HG02840 (cell line): Measurements from ENCODE around the gene ANGPTL7.
"Not testable (repeated sequence)": the region's sequence is repeated elsewhere in the genome, so short reads cannot be mapped to it uniquely, and the experiment has no call there.

Source experiments
- ATAC-seq: cut with Tn5 transposase; IDR thresholded peaks from one replicate; pipeline ENCODE4 v1.9.1; 2021; ENCODE audit warnings: mild to moderate bottlenecking, moderate library complexity, moderate number of reproducible peaks; ENCODE audit not compliant: unreplicated experiment, low FRiP score

Gene ANGPTL7

DNA sequence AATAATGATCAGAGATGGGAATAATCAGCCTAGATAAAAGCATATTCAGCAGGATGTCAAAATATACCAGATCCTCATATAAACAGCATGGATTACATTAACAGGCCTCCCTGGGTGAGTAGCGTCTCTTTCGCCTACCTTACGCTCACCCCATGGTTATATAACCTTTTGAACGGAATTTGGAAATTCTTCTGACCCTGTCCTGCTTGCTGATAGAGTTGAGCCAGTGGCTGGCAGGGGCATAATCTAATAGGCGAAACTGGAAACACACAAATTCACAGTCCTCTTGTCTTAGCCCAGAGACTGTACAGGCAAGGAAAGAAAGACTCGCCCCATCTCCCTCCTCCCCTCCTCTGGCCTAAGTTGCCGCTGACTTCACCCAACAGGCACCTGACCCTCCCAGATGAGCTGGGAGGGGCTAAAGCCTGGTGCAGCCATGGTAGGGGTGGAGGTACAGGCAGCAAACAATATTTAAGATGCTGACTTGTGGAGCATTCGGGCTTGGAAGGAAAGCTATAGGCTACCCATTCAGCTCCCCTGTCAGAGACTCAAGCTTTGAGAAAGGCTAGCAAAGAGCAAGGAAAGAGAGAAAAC lies at the start of gene ANGPTL7:
Gene ANGPTL7 (plus strand): TSS at position 498 of the 594 bp plus-strand sequence. CDS start 225 bp downstream, outside the sequence.
- no peak for ATAC-seq

GRCh38 chr1:11142618-11143391 lies 46.4 kb upstream of the ANGPTL7 start:
- no peak for ATAC-seq

GRCh38 chr1:11143401-11143800 lies 45.8 kb upstream of the ANGPTL7 start:
- ATAC-seq = no peak

GRCh38 chr1:11143907-11144306 lies 45.2 kb upstream of the ANGPTL7 start:
- ATAC-seq = no peak

GRCh38 chr1:11144570-11145256 lies 44.4 kb upstream of the ANGPTL7 start:
- ATAC-seq = no peak

DNA sequence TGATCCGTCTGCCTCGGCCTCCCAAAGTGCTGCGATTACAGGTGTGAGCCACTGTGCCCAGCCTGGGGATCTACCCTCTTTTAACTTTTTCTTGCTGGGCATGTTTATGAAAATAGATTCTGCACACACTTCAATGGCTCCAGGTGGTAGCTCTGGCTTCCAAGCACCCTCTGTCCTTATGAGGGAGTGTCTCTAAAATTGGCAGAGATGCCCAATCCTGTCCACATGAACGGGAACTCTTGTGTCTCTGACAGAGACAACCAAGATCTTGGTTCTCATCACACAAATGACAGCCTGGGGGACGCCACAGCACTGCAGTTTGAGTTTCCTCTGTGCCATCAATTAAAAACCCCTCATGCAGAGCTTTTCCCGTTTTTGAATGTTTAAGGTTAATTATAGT lies 43.4 kb upstream of the ANGPTL7 start:
- ATAC-seq = no peak

DNA sequence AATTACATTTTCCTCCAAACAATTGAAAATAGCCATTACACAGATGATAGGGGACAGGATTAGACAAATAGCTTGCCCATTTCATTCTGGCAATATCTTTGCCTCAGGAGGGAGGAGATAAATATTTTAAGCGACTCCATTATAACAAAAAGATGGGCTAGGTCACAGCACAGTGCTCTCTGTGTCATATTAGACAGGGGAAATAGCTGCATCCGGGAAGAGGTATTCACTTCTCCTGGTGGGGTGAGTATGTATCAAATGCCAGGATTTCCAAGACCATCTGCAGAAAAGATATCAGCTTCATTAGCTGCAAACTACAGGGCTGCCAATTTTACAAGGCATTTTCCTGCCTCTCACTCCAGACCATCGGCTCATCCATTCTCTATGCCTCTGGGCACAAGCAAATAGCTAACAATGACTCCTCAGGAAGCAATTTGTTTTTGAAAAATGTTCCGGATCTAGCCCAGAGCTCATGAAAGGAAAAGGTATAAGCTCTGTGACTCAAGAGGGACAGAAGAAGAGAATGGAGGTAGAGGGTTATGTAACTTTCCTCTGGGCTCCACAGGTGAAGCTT lies 41.9 kb upstream of the ANGPTL7 start:
- no peak for ATAC-seq

GRCh38 chr1:11150326-11150725 lies 38.8 kb upstream of the ANGPTL7 start:
- ATAC-seq = no peak

DNA sequence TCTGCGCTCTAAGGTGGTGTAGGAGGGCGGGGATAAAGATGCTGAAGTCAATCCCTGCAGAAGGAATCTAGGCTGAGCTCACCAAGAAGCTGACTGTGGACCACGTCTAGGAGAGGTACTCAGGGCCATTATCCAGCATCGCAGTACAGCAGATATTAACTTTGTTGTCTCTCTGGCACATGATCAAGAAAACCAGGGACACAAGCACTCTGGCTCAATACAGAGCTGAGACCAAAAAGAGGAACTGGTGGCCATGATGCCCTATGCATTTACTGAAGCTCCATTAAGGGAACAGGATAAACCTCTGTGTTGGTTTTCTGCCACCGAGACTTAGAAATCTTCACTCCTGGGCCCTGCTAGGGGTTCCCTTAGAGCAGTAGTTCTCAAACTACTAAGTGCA lies 38.0 kb upstream of the ANGPTL7 start:
- no peak for ATAC-seq

DNA sequence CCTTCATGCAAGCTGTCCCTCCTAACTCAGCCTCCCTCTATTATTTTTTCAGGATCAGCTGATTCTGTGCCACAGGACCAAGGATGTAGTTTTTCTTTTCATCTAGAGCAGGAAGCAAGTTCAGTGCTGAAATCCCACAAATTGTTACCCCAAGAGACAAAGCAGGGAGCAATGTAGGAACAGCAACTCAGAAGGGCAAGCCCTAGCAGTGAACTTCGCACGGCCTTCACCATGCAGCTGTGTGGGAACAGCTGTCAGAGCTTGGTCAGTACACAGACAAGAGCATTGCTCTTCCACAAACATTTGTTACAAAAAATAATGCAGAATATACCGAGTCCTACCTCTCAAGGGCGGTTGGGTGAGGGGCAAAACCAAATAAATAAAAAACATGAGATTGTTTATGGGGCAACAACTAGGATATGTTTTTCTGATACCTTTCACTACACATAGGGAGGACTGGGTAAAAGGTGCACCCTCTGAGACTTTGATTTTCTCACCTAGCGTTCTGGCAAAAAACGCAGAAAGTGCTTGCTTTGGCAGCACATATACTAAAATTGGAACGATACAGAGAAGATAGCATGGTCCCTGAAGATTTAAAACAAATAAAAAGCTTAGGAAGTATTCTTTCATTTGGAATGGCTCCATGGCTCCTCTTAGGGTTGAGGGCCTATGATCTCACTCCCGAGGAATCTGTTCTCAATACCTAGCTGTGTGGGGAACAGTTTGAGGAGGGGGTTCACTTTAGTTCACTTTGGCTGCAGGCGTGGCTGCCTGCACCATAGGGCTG lies 37.1 kb upstream of the ANGPTL7 start:
- ATAC-seq = no peak

DNA sequence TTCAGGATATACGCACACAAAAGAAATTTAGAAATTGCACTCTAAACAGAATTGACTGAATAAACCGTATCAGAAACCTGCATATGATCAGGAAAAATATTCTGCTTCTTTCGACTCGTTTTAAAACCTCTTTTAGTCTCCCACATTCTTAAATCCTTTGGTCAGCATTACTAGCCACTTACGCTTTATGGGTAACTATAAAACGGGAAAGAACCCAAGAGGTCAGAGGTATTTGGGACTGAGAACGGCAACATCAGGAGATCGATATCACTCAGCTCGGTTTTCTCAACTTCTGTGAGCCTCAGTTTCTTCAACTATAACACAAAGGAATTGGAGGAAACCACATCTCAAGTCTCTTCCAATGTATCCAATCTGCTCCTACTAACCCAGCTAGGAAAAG lies 36.4 kb upstream of the ANGPTL7 start:
- ATAC-seq = no peak

- no peak for ATAC-seq
Measured at GRCh38 chr1:11153184-11153583, 36.0 kb upstream of the ANGPTL7 start.

DNA sequence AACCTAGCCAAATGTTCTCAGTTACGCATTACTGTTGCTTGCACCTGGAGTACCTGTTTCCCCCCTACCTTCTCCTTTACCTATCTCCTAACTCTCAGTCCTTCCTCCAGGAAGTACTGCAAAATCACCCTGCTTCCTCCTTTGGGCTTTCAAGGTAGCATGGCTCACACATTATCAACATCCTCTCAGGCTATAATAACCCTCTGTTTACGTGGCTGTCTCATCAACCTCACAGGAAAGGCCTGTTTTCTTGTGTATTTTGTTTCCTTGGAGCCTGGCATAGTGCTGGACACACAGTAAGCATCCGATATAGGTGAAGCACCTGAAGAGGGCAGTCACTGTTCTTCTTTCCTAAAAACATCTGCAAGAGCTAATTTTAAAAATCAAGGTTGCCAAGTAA lies 32.7 kb upstream of the ANGPTL7 start:
- no peak for ATAC-seq

GRCh38 chr1:11156963-11157362 lies 32.2 kb upstream of the ANGPTL7 start:
- ATAC-seq = no peak

DNA sequence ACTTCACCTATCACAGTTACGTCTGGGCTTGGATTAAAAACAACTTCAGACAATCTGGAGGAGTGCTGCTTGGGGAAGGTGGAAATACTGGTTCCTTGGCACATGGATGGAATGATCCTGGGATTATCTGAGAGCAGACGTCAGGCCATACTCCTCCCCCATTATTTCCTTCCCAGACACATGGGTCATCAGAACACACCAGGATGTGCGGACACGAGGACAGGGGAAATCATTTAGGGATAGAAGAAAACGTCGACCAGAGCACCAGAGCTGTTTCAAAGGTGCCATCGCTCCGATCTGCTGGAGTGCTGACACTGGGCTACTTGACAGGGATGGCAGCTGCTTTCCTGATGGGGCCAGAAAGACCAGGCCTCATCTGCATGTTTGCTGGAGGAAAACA lies 31.8 kb upstream of the ANGPTL7 start:
- ATAC-seq = no peak

GRCh38 chr1:11157867-11158266 lies 31.3 kb upstream of the ANGPTL7 start:
- no peak for ATAC-seq

DNA sequence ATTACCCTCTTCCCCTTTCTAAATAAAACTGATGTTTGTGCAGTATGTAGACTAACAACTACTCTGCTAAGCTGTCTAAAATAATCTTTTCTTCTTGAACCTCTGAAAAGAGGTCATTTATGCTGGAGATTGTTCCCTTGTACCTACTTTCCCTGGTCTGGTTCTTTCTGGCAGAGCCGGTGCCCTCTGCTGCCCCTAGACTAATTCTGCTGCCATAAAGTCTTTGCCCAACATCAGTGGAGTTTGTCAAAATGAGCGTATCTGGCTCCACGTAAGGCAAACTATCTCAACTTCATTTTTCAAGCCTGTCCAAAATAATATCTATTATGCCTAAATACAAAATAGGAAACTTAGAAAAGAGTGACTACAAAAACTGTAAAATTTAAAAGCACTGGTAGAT lies 30.9 kb upstream of the ANGPTL7 start:
- no peak for ATAC-seq

GRCh38 chr1:11158720-11159321 lies 30.3 kb upstream of the ANGPTL7 start:
- no peak for ATAC-seq

DNA sequence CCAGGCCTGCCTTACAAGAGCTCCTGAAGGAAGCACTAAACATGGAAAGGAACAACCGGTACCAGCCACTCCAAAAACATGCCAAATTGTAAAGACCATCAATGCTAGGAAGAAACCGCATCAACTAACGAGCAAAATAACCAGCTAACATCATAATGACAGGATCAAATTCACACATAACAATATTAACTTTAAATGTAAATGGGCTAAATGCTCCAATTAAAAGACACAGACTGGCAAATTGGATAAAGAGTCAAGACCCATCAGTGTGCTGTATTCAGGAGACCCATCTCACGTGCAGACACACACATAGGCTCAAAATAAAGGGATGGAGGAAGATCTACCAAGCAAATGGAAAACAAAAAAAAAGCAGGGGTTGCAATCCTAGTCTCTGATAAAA lies 26.4 kb upstream of the ANGPTL7 start:
- ATAC-seq = not testable (repeated sequence)

- ATAC-seq = not testable (repeated sequence)
Measured at GRCh38 chr1:11166744-11167143, 22.4 kb upstream of the ANGPTL7 start.
